HG02798 (cell line): Measurements from ENCODE around the gene PSORS1C2.

ENCODE experiments used
- ATAC-seq: cut with Tn5 transposase; IDR thresholded peaks from one replicate; pipeline ENCODE4 v1.9.1; 2021; ENCODE audit warnings: mild to moderate bottlenecking; ENCODE audit not compliant: unreplicated experiment, poor library complexity

Gene PSORS1C2

GRCh38 chr6:31143148-31143547 is 4.3 kb upstream of the PSORS1C2 start:
- no peak for ATAC-seq

- no peak for ATAC-seq
These were observed 3.5 kb upstream of the PSORS1C2 start for GRCh38 chr6:31142361-31142761.

GRCh38 chr6:31140643-31141042 is 1.8 kb upstream of the PSORS1C2 start:
- ATAC-seq: no peak

- ATAC-seq: no peak
These were observed 733 bp upstream of the PSORS1C2 start for GRCh38 chr6:31139599-31139998.

GRCh38 chr6:31135710-31136109 is 3.2 kb downstream of the PSORS1C2 start:
- no peak for ATAC-seq

- no peak for ATAC-seq
These were observed 6.1 kb downstream of the PSORS1C2 start for GRCh38 chr6:31132806-31133205.

GRCh38 chr6:31131595-31131994 is 7.3 kb downstream of the PSORS1C2 start:
- ATAC-seq: no peak

- ATAC-seq: no peak
These were observed 8.1 kb downstream of the PSORS1C2 start for GRCh38 chr6:31130751-31131150.

GRCh38 chr6:31129130-31129529 is 9.7 kb downstream of the PSORS1C2 start:
- ATAC-seq: no peak

GRCh38 chr6:31128093-31128676 is 10.7 kb downstream of the PSORS1C2 start:
- ATAC-seq: peak; percentile 40

GRCh38 chr6:31126396-31127175 is 12.3 kb downstream of the PSORS1C2 start:
- ATAC-seq: no peak

- ATAC-seq: no peak
These were observed 13.1 kb downstream of the PSORS1C2 start for GRCh38 chr6:31125586-31126363.

GRCh38 chr6:31125162-31125561 is 13.7 kb downstream of the PSORS1C2 start:
- ATAC-seq: no peak

GRCh38 chr6:31122791-31123706 is 15.8 kb downstream of the PSORS1C2 start:
- ATAC-seq: no peak

- ATAC-seq: no peak
These were observed 17.6 kb downstream of the PSORS1C2 start for GRCh38 chr6:31121131-31121790.

GRCh38 chr6:31120151-31120915 is 18.5 kb downstream of the PSORS1C2 start, which contains the start of gene CDSN:
Gene CDSN (minus strand): TSS chr6:31120446. CDS start chr6:31120419, 27 bp downstream.
- ATAC-seq: no peak

GRCh38 chr6:31118178-31118577 is 20.7 kb downstream of the PSORS1C2 start:
- ATAC-seq: no peak

- ATAC-seq: no peak
These were observed 22.0 kb downstream of the PSORS1C2 start for GRCh38 chr6:31116661-31117385.
